ENCODE measurements around the gene LRG1. TPM values are rescaled to one million over a fixed set of nuclear protein-coding genes. Genes with fewer than 3 reads are reported as not detected.

The LRG1 gene
- total and polyA plus RNA-seq, 9 of the 15 experiments (the other 6 are each of a cell fraction or from before 2014, with no cell fraction given), result 1.5 to 11.9 (median 8.7) TPM

DNA sequence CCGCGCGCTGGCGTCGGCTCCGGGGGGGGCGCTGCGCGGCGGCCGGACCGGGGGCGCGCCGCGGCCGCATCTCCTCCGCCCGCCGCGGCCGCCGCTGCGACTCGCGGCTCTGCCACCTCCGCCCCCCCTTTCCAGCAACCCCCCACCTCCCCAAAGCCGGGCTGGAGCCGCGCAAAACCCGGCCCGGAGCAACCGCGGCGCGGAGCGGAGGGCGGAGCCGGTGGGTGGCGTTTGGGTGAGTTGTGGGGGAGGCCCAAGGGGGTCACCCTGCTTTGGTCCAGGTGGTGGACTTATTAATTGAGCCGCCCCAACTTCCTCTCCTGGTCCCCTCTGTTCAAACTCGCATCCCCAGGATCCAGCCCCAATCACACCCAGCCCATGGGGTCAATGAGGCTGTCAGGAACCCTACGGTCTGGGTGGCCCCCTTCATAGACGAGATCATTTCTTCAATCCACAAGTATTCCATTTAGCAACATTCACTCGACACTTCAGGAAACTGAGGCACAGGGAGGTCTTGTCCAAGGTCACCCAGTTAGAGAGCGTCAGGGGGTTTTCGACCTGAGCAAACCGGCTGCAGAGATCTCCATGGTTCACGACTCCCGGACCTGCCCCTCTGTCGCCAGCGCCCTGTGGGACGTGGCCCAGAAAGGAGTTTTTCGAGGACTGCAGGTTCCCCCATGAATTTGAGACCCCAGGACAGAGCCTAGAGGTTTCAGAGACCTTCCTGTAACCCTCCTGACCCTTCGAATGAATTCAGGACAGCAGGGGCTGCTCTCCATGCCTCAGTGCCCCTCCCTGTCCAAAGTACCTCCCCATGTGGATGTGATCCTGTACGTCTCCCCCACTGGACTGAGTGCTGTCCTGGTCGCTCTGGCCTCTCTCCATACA is 42.1 kb upstream of the LRG1 start (continued):
- TF ChIP-seq, protein P1, sequence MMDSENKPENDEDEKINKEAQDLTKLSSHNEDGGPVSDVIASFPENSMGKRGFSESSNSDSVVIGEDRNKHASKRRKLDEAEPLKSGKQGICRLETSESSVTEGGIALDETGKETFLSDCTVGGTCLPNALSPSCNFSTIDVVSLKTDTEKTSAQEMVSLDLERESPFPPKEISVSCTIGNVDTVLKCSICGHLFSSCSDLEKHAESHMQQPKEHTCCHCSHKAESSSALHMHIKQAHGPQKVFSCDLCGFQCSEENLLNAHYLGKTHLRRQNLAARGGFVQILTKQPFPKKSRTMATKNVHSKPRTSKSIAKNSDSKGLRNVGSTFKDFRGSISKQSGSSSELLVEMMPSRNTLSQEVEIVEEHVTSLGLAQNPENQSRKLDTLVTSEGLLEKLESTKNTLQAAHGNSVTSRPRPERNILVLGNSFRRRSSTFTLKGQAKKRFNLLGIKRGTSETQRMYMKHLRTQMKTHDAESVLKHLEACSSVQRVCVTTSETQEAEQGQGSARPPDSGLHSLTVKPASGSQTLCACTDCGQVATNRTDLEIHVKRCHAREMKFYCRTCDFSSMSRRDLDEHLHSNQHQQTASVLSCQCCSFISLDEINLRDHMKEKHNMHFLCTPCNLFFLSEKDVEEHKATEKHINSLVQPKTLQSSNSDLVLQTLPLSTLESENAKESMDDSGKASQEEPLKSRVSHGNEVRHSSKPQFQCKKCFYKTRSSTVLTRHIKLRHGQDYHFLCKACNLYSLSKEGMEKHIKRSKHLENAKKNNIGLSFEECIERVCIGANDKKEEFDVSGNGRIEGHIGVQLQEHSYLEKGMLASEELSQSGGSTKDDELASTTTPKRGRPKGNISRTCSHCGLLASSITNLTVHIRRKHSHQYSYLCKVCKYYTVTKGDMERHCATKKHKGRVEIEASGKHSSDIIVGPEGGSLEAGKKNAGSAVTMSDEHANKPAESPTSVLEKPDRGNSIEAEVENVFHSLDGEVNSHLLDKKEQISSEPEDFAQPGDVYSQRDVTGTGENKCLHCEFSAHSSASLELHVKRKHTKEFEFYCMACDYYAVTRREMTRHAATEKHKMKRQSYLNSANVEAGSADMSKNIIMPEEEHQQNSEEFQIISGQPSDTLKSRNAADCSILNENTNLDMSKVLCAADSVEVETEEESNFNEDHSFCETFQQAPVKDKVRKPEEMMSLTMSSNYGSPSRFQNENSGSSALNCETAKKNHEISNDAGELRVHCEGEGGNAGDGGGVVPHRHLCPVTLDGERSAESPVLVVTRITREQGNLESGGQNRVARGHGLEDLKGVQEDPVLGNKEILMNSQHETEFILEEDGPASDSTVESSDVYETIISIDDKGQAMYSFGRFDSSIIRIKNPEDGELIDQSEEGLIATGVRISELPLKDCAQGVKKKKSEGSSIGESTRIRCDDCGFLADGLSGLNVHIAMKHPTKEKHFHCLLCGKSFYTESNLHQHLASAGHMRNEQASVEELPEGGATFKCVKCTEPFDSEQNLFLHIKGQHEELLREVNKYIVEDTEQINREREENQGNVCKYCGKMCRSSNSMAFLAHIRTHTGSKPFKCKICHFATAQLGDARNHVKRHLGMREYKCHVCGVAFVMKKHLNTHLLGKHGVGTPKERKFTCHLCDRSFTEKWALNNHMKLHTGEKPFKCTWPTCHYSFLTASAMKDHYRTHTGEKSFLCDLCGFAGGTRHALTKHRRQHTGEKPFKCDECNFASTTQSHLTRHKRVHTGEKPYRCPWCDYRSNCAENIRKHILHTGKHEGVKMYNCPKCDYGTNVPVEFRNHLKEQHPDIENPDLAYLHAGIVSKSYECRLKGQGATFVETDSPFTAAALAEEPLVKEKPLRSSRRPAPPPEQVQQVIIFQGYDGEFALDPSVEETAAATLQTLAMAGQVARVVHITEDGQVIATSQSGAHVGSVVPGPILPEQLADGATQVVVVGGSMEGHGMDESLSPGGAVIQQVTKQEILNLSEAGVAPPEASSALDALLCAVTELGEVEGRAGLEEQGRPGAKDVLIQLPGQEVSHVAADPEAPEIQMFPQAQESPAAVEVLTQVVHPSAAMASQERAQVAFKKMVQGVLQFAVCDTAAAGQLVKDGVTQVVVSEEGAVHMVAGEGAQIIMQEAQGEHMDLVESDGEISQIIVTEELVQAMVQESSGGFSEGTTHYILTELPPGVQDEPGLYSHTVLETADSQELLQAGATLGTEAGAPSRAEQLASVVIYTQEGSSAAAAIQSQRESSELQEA (IDR thresholded peaks at IDR 0.05; ENCODE audit: low read depth), result no peak
- TF ChIP-seq ELF4 (CRISPR knock-in tag; IDR thresholded peaks at IDR 0.05), result no peak
- TF ChIP-seq, protein P2, sequence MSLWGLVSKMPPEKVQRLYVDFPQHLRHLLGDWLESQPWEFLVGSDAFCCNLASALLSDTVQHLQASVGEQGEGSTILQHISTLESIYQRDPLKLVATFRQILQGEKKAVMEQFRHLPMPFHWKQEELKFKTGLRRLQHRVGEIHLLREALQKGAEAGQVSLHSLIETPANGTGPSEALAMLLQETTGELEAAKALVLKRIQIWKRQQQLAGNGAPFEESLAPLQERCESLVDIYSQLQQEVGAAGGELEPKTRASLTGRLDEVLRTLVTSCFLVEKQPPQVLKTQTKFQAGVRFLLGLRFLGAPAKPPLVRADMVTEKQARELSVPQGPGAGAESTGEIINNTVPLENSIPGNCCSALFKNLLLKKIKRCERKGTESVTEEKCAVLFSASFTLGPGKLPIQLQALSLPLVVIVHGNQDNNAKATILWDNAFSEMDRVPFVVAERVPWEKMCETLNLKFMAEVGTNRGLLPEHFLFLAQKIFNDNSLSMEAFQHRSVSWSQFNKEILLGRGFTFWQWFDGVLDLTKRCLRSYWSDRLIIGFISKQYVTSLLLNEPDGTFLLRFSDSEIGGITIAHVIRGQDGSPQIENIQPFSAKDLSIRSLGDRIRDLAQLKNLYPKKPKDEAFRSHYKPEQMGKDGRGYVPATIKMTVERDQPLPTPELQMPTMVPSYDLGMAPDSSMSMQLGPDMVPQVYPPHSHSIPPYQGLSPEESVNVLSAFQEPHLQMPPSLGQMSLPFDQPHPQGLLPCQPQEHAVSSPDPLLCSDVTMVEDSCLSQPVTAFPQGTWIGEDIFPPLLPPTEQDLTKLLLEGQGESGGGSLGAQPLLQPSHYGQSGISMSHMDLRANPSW (CRISPR knock-in tag; IDR thresholded peaks at IDR 0.05), result no peak
- TF ChIP-seq, protein P3, sequence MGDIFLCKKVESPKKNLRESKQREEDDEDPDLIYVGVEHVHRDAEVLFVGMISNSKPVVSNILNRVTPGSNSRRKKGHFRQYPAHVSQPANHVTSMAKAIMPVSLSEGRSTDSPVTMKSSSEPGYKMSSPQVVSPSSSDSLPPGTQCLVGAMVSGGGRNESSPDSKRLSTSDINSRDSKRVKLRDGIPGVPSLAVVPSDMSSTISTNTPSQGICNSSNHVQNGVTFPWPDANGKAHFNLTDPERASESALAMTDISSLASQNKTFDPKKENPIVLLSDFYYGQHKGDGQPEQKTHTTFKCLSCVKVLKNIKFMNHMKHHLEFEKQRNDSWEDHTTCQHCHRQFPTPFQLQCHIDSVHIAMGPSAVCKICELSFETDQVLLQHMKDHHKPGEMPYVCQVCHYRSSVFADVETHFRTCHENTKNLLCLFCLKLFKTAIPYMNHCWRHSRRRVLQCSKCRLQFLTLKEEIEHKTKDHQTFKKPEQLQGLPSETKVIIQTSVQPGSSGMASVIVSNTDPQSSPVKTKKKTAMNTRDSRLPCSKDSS (IDR thresholded peaks at IDR 0.05; ENCODE audit: low read depth, partially characterized antibody), result no peak
- TF ChIP-seq TBL1XR1 (IDR thresholded peaks at IDR 0.05; ENCODE audit: low read length in 2 of 2), result no peak
- no peak for TF ChIP-seq SMARCE1 (IDR thresholded peaks at IDR 0.05)
- no peak for TF ChIP-seq SP2 (IDR thresholded peaks at IDR 0.05; ENCODE audit: extremely low read depth, low read depth, low read length, poor library complexity, severe bottlenecking)
- no peak for TF ChIP-seq TEAD2 (tag; IDR thresholded peaks at IDR 0.05)
- TF ChIP-seq SMC3 (conservative IDR thresholded peaks at IDR 0.05; ENCODE audit: insufficient read depth, low read depth, low read length), result no peak
- peak; percentile 35; the same call in 1 of the 2 replicates for TF ChIP-seq ZNF263 (CRISPR knock-in tag; IDR thresholded peaks at IDR 0.05; ENCODE audit: borderline replicate concordance)
- no peak for TF ChIP-seq CHD4 (IDR thresholded peaks at IDR 0.05; ENCODE audit: insufficient read depth, insufficient replicate concordance, low read depth, low read length, poor library complexity, severe bottlenecking)
- TF ChIP-seq HMGN3 (IDR thresholded peaks at IDR 0.05; ENCODE audit: borderline replicate concordance, extremely low read depth, insufficient read length, low read depth, low read length), result no peak
